Cerebellar cortex (tissue), 1 donor: ENCODE results near the gene OR12D1.

Experiments used
- DNase-seq: peaks from one replicate; pipeline ENCODE4 v3.0.0-alpha.2; 2015; ENCODE audit warnings: low spot score

OR12D1 gene

GRCh38 chr6:29465801-29466200 lies 51.1 kb downstream of the OR12D1 start:
- no peak for DNase-seq

GRCh38 chr6:29466241-29466640 lies 51.5 kb downstream of the OR12D1 start:
- no peak for DNase-seq
